Uterus (tissue), 2 donors: ENCODE data around the gene PRC1.

Source experiments
- POLR2A ChIP-seq, 2 donors: fragments of 450-650 bp; IDR thresholded peaks; one replicate each; pipeline ENCODE4 v1.6.1; 2016; ENCODE audit warnings: antibody characterized with exemption in 2 of 2, mild to moderate bottlenecking in 1 of 2, moderate library complexity in 1 of 2
- TF ChIP-seq, protein P1 (sequence below), 4 experiments: fragments of 200-600 bp in 2 of 4; fragments of 450-650 bp in 2 of 4; sonication (generic) in 2 of 4; IDR thresholded peaks; one replicate each; pipeline ENCODE4 v1.5.1; 2016 to 2019; ENCODE audit warnings: antibody characterized with exemption in 4 of 4, mild to moderate bottlenecking in 2 of 4, moderate library complexity in 1 of 4

DNA sequence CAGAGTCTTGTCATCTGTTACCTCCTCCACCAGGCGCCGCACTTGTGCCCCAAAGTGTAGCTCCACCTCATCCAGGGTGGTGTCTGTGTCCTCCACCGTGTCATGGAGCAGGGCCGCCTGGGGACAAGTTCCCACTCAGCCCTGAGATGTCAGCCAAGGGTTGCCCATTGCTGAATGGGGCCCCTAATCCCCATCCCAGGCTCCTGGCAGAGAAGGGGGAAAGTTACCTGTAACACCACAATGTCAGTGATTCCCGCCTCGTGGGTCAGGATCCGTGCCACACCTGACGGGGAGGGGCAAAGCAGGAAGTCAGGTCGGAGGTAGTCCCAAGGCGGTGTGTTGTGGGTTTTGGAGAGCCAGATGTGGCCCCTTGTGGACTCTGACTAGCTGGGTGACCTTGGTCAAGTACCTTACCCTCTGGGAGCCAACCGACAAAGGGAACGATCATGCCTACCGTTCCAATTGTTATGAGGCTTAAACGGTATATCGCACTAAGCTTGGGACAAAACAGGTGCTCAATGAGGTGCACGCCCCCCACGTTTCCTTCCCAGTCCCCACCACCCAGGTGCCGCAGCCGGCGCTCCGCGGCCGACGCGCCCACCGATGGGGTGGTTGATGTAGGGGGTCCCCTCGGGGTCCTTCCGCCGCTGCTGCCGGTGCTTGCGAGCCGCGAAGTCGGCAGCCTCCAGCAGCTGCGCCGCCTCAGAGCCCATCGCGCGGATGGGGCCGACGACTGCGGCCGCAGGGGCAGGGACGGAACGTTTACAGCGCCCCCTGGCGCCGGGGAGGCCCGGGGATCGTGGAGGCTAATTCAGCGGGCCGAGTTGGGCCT lies 62.3 kb downstream of the PRC1 start, which contains the start of gene HDDC3:
- TF ChIP-seq, protein P1, sequence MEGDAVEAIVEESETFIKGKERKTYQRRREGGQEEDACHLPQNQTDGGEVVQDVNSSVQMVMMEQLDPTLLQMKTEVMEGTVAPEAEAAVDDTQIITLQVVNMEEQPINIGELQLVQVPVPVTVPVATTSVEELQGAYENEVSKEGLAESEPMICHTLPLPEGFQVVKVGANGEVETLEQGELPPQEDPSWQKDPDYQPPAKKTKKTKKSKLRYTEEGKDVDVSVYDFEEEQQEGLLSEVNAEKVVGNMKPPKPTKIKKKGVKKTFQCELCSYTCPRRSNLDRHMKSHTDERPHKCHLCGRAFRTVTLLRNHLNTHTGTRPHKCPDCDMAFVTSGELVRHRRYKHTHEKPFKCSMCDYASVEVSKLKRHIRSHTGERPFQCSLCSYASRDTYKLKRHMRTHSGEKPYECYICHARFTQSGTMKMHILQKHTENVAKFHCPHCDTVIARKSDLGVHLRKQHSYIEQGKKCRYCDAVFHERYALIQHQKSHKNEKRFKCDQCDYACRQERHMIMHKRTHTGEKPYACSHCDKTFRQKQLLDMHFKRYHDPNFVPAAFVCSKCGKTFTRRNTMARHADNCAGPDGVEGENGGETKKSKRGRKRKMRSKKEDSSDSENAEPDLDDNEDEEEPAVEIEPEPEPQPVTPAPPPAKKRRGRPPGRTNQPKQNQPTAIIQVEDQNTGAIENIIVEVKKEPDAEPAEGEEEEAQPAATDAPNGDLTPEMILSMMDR (IDR thresholded peaks at IDR 0.05), result peak; percentile 87 to 96 (median 92)
- TF ChIP-seq POLR2A (IDR thresholded peaks at IDR 0.05), result peak in 1 of 2 donors; percentile 57
